Type B pancreatic cell (in vitro differentiated cells): Measurements from ENCODE around the gene PARVB. TPM values are rescaled to one million over a fixed set of nuclear protein-coding genes. Genes with fewer than 3 reads are reported as not detected.

Experiments
- DNase-seq: peaks from one replicate; pipeline ENCODE4 v3.0.0; 2021; ENCODE audit warnings: mixed read lengths; ENCODE audit not compliant: unreplicated experiment; ENCODE audit errors: extremely low spot score
- H3K27ac Mint-ChIP-seq: 2 replicates; pipeline ENCODE4 v1.8.0; 2021; ENCODE audit warnings: mild to moderate bottlenecking, mixed read lengths
- H3K27me3 Mint-ChIP-seq: 2 replicates; pipeline ENCODE4 v1.8.0; 2021; ENCODE audit warnings: mixed read lengths
- H3K36me3 Mint-ChIP-seq: 2 replicates; pipeline ENCODE4 v1.8.0; 2021; ENCODE audit warnings: mixed read lengths
- H3K4me1 Mint-ChIP-seq: one replicate; pipeline ENCODE4 v1.8.0; 2021; ENCODE audit warnings: mixed read lengths; ENCODE audit not compliant: unreplicated experiment
- H3K4me3 Mint-ChIP-seq: 2 replicates; pipeline ENCODE4 v1.8.0; 2021; ENCODE audit warnings: mild to moderate bottlenecking, mixed read lengths
- H3K9me3 Mint-ChIP-seq: 2 replicates; pipeline ENCODE4 v1.8.0; 2021; ENCODE audit warnings: mixed read lengths
- total RNA-seq: library from RNA; stranded (reverse); gene quantifications from 2 replicates; pipeline ENCODE4 v1.2.1, GENCODE V29; 2021; ENCODE audit warnings: low replicate concordance
- TF ChIP-seq, protein P1 (sequence below): fragments of 200-600 bp; sonication (generic); conservative IDR thresholded peaks from 2 replicates; pipeline ENCODE4 v1.5.0; 2021; ENCODE audit warnings: antibody characterized with exemption, mild to moderate bottlenecking

The PARVB gene
- total RNA-seq, 1 donor from 2014 or later = 15.9 TPM

DNA sequence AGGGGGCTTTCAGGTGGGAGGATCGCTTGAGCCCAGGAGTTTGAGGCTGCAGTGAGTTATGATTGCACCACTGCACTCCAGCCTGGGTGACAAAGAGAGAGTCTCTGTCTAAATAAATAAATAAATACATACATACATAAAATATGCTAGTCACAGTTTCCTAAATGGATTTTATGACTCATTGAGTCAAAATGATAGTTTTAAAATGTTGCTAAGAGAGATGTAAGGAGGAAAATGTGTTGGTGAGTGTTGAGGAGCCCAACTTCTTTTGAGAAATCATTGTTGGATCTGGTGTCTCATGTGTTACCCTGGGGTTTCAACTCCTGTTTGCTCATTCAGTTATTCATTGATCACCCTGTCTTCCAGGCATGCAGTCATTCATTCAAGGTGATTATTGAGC, 21.0 kb downstream of the PARVB start:
- TF ChIP-seq, protein P1, sequence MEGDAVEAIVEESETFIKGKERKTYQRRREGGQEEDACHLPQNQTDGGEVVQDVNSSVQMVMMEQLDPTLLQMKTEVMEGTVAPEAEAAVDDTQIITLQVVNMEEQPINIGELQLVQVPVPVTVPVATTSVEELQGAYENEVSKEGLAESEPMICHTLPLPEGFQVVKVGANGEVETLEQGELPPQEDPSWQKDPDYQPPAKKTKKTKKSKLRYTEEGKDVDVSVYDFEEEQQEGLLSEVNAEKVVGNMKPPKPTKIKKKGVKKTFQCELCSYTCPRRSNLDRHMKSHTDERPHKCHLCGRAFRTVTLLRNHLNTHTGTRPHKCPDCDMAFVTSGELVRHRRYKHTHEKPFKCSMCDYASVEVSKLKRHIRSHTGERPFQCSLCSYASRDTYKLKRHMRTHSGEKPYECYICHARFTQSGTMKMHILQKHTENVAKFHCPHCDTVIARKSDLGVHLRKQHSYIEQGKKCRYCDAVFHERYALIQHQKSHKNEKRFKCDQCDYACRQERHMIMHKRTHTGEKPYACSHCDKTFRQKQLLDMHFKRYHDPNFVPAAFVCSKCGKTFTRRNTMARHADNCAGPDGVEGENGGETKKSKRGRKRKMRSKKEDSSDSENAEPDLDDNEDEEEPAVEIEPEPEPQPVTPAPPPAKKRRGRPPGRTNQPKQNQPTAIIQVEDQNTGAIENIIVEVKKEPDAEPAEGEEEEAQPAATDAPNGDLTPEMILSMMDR = no peak
- peaks cover 3% of the 10 kb centered on the region for H3K36me3 Mint-ChIP-seq
- H3K27me3 Mint-ChIP-seq = no peaks in the 10 kb centered on the region
- no peak overlapping the region for H3K27ac Mint-ChIP-seq
- DNase-seq = no peak
- H3K4me3 Mint-ChIP-seq = no peak overlapping the region
- no peaks in the 10 kb centered on the region for H3K9me3 Mint-ChIP-seq
- H3K4me1 Mint-ChIP-seq = peaks cover 5% of the 10 kb centered on the region

DNA sequence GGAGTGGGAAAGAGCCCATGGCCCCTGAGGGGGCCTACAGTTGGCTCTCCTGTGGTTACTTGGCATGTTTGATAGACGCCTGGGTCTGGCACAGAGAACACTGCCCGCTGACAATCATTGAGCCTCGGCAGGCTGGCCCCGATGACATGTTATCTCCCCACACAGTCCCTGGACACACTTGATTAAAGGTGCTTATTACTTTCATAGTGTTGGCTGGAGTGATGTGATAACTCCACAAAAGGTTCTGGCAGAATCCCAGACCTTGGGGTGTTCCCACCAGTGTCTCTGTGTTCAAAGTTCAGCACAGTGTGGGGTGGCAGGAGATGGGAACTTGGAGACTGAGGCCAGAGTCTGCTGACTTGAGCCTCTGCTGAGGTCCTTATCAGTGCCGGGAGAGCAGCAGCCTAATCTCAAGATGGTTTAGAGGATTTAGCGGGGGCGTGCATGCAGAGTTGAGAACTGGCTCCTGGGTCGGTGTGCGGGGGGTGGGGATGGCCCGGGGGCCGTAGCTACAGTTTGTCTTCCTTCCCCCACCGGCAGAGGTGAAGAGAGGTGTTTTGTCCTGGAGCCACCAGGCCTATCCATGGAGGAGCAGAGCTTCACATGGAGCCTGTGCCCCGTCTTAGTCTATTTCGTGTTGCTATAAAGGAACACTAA, 22.5 kb downstream of the PARVB start:
- Mint-ChIP-seq H3K4me1 (peaks cover 9% of the 10 kb centered on the region), H3K4me3 (no peak overlapping the region), H3K27ac (no peak overlapping the region), H3K9me3 (no peaks in the 10 kb centered on the region), H3K27me3 (no peaks in the 10 kb centered on the region), H3K36me3 (no peaks in the 10 kb centered on the region)
- DNase-seq = no peak
- TF ChIP-seq, protein P1 = no peak

DNA sequence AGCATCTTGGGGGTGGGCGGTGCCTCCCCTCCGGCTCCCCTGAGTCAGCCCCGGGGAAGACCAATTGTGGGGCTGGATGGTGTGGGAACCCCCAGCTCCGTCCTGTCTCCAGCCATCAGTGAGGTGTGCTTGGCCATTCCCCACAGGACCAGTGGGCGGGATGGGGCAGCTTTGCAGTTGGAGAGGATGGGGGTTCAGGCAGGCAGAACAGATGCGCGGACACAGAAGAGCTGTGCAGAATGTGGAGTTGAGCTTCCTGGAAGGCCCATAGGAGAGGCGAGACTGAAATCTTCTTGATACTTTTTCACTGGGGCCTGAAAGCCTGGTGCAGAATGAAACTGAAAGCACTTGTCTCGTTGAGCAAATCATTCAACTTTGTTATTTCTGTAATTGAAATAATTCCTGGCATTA, 23.8 kb downstream of the PARVB start:
- DNase-seq = no peak
- H3K27ac Mint-ChIP-seq = no peak overlapping the region
- H3K4me1 Mint-ChIP-seq = peaks cover 18% of the 10 kb centered on the region
- TF ChIP-seq, protein P1 = no peak
- no peak overlapping the region for H3K4me3 Mint-ChIP-seq
- no peaks in the 10 kb centered on the region for H3K27me3 Mint-ChIP-seq
- H3K36me3 Mint-ChIP-seq = no peaks in the 10 kb centered on the region
- no peaks in the 10 kb centered on the region for H3K9me3 Mint-ChIP-seq

DNA sequence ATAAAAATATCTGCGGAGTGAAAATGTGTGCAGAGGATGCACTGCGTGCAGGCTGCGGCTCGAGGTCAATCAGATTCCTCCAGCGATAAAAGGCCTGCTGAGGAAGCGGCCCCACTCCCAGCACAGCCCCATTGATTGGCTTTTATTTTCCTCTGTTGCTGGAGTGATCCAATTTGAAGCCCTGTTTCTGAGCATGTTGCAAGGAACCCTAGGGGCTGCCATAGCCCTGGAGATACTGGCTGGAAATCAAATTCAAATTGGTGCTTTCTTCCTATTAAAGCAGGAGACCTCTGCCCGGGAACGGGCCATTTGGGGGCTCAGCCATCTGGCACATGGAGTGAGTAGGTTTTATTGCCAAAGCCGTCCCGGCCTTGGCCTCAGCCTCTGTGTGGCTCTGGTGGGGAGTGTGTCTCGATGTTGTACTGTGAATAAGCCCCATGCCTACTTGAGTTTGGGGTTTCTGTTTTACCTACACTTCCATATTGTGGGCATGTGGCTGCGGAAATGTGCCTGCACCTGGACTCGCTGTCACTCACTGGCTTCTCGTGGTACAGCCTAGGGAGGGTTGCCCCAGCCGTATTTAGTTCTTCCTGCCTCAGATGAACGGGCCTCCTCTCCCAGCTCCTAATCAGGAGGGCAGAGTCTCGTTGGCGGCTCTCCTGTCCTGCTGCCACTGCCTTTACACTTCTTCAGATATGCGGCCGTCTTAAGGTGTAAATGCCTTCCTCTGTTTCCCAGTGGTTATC, 25.6 kb downstream of the PARVB start:
- H3K4me1 Mint-ChIP-seq = peaks cover 18% of the 10 kb centered on the region

DNA sequence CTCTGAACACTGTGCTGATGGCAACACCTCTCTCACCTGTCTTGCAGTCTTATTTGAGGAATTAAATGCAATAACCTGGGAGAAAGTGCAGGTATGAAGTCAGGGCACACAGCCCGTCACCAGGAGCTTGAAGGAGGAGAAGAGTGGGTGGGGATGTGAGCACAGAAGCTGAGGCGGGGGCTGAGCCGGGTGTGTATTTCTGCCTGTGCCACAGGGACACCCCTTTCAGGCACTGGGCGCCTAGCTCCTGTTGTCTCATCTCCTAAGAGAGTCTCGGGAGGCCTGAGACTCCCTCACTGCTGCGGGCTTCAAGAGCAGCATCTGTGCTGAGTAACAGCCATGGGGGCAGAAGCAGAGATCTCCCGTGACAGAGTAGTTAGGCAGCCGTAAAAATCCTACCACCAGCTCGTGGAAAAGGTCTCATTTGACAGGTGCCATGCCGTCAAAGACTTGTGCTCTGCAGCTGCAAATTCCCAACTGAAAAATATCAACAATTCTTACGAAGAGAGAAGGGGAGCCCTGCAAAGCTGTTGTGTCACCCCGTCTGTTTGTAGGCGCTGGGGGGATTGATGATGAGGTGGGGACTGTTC, 26.8 kb downstream of the PARVB start:
- Mint-ChIP-seq H3K36me3 (no peaks in the 10 kb centered on the region), H3K9me3 (no peaks in the 10 kb centered on the region), H3K4me3 (no peak overlapping the region), H3K27ac (no peak overlapping the region), H3K27me3 (no peaks in the 10 kb centered on the region), H3K4me1 (peaks cover 18% of the 10 kb centered on the region)
- DNase-seq = no peak
- TF ChIP-seq, protein P1 = no peak

More for the DNA sequence above, 25.6 kb downstream of the PARVB start:
- H3K36me3 Mint-ChIP-seq = no peaks in the 10 kb centered on the region
- H3K4me3 Mint-ChIP-seq = no peak overlapping the region
- no peak for DNase-seq
- TF ChIP-seq, protein P1 = no peak
- no peaks in the 10 kb centered on the region for H3K9me3 Mint-ChIP-seq
- no peak overlapping the region for H3K27ac Mint-ChIP-seq
- no peaks in the 10 kb centered on the region for H3K27me3 Mint-ChIP-seq
